GM18861 (cell line): ENCODE data around the gene FBXO31.

Experiments used
- ATAC-seq: cut with Tn5 transposase; IDR thresholded peaks from one replicate; pipeline ENCODE4 v1.9.1; 2021; ENCODE audit not compliant: unreplicated experiment

The FBXO31 gene

DNA sequence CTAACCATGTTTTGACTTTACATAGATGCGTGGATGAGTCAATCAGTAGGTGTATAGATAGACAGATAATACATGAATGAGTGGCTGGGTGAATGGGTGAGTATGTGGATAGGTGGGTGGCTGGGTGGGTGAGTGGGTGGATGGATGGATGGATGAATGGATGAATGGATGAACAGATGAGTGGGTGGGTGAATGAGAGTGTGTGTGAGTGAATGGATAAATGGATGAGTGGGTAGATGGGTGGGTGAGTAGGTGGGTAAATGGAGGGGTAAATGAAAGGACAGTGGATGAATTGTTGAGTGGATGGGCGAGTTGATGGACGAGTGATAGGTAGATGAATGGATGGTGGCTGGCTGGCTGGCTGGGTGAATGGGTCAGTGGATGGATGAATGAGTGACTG is 89.6 kb downstream of the FBXO31 start:
- no peak for ATAC-seq

DNA sequence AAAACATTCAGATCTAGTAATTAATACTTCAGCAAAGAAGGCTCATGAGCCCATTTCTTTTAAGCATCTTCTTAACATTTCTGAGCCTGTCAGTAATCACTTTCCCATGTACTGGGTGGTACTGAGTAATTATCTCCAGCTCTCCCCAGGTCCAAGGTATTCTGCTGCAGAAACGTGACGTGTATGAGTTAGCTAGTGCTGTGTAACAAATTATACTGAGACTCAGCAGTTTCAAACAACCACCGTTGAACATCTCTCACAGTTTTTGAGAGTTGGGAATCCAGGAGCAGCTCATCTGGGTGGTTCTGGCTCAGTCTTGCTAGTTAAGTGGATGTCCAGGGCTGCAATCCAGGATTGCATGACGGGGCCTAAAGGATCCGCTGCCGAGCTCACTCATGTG is 91.6 kb downstream of the FBXO31 start:
- ATAC-seq = no peak

DNA sequence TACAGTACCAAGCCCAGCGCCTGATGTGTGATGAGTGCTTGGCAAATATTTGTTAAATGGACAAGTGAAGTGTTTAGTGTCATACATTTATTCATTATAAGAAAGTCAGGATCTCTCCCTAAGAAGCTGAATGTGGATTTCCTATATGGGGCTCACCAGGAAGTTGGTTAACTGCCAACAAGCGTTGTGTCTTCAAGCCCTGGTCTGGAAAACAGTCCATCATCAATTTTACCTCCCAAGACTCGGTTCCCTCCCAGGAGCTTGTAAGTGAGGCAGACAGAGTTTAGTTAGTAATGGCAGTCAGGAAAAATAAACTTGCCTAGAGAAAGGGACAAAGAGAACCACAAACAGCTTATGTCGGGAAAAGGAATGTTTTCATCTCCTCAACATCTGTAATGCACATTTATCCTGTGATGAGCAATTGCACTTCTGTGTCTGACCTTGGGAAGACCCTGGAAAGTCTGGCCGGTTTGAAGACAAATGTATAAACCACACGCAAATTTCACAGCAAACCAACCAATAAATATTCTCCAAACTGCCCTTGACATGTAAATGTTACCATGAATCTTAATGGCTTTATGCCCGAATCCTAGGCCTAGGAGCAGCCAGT is 94.7 kb downstream of the FBXO31 start:
- no peak for ATAC-seq

DNA sequence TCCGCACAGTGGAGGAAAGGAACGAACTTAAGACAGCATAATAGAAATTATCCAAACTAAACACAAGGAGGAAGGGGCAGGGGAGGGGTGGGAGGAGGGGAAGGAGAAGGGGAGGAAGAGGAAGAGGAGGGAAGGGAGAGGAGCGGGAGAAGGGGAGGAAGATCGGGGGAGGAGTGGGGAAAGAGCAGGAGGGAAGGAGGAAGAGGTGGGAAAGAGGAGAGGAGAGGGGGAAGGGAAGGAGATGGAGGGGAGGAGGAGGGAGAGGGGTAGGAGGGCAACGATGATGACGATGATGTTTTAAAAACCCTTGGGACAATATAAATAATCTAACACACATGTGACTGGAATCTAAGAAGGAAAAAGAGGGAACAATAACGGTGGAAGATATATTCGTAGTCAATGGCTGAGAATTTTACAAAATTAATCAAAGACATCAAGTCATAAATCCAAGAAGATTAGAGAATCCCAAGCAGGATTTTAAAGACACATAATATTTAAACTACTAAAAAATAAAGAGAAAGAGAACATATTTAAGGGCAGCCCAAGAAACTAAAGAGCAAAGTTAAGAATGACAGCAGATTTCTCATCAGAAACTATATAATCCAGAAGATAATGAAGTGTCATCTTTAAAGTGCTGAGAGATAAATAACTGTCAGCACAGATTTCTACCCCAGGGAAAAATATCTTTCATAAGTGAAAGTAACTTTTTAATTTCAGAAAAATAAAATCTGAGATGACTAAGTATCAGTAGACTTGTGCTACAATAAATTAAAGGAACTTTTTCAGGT is 96.5 kb downstream of the FBXO31 start:
- no peak for ATAC-seq

DNA sequence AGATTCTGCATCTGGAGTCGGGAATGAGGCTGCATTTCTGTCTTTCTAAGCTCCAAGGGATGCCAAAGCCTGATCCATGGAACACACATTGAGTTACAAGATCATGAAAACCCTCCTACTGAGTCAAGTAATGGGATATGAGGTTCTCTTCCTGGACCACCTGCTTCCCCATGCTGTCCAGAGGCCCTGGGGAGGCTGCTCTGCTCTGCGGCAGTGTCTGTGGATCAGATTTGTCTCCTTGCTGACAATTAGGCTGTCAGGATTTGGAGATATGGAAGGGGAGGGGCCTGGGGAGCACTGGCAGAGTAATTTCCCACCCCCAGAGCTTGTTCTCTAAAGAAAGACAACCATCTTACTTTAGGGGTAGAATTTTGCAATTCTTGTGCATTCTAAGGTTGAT is 99.4 kb downstream of the FBXO31 start:
- no peak for ATAC-seq

DNA sequence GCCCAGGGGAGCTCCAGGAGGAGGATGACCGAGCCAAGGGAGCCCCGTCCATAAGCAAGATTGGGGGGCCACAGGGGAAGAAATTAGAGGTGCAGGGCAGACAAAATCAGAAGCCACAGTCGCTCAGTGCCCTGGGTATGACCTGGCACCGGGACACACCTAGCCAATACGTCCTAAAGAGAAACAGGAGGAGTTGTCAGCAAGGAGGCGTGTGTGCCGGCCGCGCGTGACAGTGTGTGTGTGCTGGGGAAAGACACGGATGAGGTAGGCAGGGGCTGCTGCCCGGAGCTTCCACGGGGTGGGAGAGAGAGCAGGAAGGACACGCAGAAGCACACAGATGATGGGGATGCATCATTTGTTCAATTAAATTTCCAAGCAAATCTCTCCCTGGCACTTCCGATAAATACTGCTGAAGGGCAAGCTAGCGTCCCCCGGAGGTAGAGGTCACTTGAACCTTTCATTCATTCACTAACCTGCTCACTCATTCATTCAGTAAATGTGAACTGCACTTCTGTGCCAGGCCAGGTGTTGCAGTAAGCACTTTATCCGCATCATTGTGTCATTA is 104.4 kb downstream of the FBXO31 start:
- ATAC-seq = no peak

DNA sequence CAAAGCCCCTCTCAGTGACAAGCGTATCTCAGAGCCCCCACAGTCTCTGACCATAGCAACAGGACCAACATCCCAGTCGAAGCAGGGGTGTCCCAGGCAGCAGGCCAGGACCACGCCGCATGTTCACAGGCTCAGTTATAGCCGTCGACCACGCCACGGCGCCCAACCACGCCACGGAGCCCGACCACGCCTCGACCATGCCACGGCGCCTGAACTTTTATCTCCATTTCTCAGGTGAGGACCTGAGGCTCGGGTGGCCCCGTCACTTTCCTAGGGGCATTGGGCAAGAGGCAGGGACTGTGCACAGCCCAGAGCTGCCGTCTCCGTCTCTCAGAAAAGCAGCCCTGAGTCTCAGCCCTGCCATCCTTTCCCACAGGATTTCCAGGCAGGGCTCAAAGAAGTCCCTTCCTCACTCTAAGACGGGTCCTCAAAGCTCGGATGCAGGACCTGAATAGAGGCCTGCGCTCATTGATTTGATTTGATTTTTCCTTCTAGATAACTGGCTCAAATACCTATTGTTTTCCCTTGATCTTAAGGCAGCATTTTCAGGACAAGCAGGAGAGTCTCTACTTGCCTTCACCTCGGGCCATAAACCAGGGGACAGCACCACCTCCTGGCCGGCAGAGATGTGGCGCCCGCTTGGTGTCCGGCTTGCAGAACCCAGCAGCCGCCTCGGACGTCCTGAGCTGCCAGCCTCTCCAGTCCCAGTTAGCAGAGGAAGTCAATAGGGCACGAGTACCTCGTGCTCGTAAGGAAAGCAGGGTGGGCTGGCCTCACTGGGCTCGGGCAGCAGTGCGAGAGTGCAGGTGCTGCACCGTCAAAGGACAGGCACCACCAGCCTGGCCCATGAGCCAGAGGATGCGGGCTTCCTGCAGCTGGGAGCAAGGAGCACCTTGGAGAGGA is 105.1 kb downstream of the FBXO31 start:
- no peak for ATAC-seq
